OCI-LY3 (cell line): ENCODE results near the gene CYP4F12.

Experiments
- CTCF ChIP-seq: fragments of 200-600, 300-600 bp; sonication (generic); IDR thresholded peaks from 2 replicates; pipeline ENCODE4 v1.5.1; 2014; ENCODE audit warnings: antibody characterized with exemption, low read length, low read depth
- EZH2phosphoT487 ChIP-seq: fragments of 200-600 bp; shearing (Covaris generic); IDR thresholded peaks from 2 replicates; pipeline ENCODE4 v1.6.1; 2018; ENCODE audit warnings: antibody characterized with exemption, mixed run types, low read depth

GRCh38 chr19:15669440-15669839 lies 3.4 kb upstream of the CYP4F12 start:
- no peak for TF ChIP-seq CTCF
- no peak for TF ChIP-seq EZH2phosphoT487
